Esophagus squamous epithelium (tissue), 4 donors: ENCODE results near the gene IMMP2L.

Experiments used
- CTCF ChIP-seq, 6 experiments: fragments of 450-650 bp in 4 of 6; fragments of 200-600 bp in 2 of 6; sonication (generic) in 2 of 6; IDR thresholded peaks; one replicate each; pipeline ENCODE4 v1.5.1; 2016 to 2019; ENCODE audit warnings: antibody characterized with exemption in 6 of 6, mild to moderate bottlenecking in 4 of 6, moderate library complexity in 4 of 6
- POLR2A ChIP-seq, 4 donors: fragments of 450-650 bp; IDR thresholded peaks; one replicate each; pipeline ENCODE4 v1.6.1; 2017; ENCODE audit warnings: antibody characterized with exemption in 4 of 4, mild to moderate bottlenecking in 4 of 4, moderate library complexity in 3 of 4

DNA sequence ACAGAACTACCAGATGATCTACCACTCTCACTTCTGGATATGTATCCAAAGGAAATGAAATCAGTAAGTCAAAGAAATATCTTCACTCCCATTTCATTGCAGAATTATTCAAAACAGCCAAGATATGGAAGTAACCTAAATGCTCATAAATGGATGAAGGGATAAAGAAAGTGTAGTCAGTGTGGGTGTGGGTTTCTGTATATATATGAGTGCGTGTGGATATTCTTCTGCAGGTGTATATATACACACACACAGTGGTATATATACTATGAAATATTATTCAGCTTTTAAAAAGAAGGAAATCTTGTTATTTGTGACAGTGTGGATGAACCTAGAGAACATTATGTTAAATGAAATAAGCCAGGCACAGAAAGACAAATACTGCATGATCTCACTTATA, 48.7 kb downstream of the IMMP2L start:
- TF ChIP-seq CTCF (IDR thresholded peaks at IDR 0.05) (no peak), POLR2A (IDR thresholded peaks at IDR 0.05) (no peak)
